ENCODE results near the gene EPX. TPM values are rescaled to one million over a fixed set of nuclear protein-coding genes. Genes with fewer than 3 reads are reported as not detected.

EPX gene
- polyA plus RNA-seq, 1 donor (not counting 4 experiments of a cell fraction or from before 2014, with no cell fraction given): not detected

GRCh38 chr17:58229881-58230280 is 37.4 kb downstream of the EPX start:
- Histone ChIP-seq H3K79me2 (ENCODE audit: control insufficient read depth, insufficient read depth, low read length) (no peaks in the 10 kb centered on the region), H3K4me1 (ENCODE audit: control insufficient read depth, extremely low read depth, insufficient read depth, low read length) (no peaks in the 10 kb centered on the region), H3K4me3 (ENCODE audit: control insufficient read depth in 2 of 3, extremely low read depth in 1 of 3, insufficient read depth in 2 of 3, low read depth in 1 of 3, low read length in 3 of 3) (no peak overlapping the region), H3K9me1 (ENCODE audit: control insufficient read depth, extremely low read depth, insufficient read depth, low read length) (no peaks in the 10 kb centered on the region), H3K9me3 (ENCODE audit: control insufficient read depth, low read depth, low read length) (no peaks in the 10 kb centered on the region), H3K4me2 (ENCODE audit: control insufficient read depth, extremely low read depth, insufficient read depth, low read depth, low read length) (no peak overlapping the region), H2AFZ (ENCODE audit: control insufficient read depth, low read length) (no peak overlapping the region), H4K20me1 (ENCODE audit: control insufficient read depth, extremely low read depth, insufficient read depth, low read length) (no peaks in the 10 kb centered on the region), H3K36me3 (ENCODE audit: control insufficient read depth in 2 of 2, extremely low read depth in 1 of 2, insufficient read depth in 2 of 2, low read length in 2 of 2) (no peaks in the 10 kb centered on the region), H3K27me3 (ENCODE audit: control insufficient read depth, extremely low read depth, insufficient read depth, low read length) (no peaks in the 10 kb centered on the region), H3K9ac (ENCODE audit: control insufficient read depth, extremely low read depth, insufficient read depth, low read length) (no peak overlapping the region), H3K27ac (ENCODE audit: control insufficient read depth, insufficient read depth, low read length) (no peak overlapping the region)
- no peak for TF ChIP-seq EZH2 (IDR thresholded peaks at IDR 0.05; ENCODE audit: low read length)
- TF ChIP-seq CTCF (optimal IDR thresholded peaks at IDR 0.05 in 1 of 3, IDR thresholded peaks at IDR 0.05 in 1 of 3, conservative IDR thresholded peaks at IDR 0.05 in 1 of 3; ENCODE audit: extremely low read depth in 1 of 3, insufficient read depth in 2 of 3, low read length in 3 of 3): no peak
- FAIRE-seq: no peak
- dilution Hi-C loops (cut with MboI; ENCODE audit: extremely low pct_ligation_motif_present, low sequenced_read_pairs): no loop called here
- DNase-seq (ENCODE audit: low read depth, low spot score): no peak

- Histone ChIP-seq H3K4me1 (ENCODE audit: control insufficient read depth, extremely low read depth, insufficient read depth, low read length) (no peaks in the 10 kb centered on the region), H3K27me3 (ENCODE audit: control insufficient read depth, extremely low read depth, insufficient read depth, low read length) (no peaks in the 10 kb centered on the region), H3K9me3 (ENCODE audit: control insufficient read depth, low read depth, low read length) (no peaks in the 10 kb centered on the region), H3K9me1 (ENCODE audit: control insufficient read depth, extremely low read depth, insufficient read depth, low read length) (no peaks in the 10 kb centered on the region), H2AFZ (ENCODE audit: control insufficient read depth, low read length) (no peak overlapping the region), H3K4me2 (ENCODE audit: control insufficient read depth, extremely low read depth, insufficient read depth, low read depth, low read length) (no peak overlapping the region), H3K27ac (ENCODE audit: control insufficient read depth, insufficient read depth, low read length) (no peak overlapping the region), H4K20me1 (ENCODE audit: control insufficient read depth, extremely low read depth, insufficient read depth, low read length) (no peaks in the 10 kb centered on the region), H3K79me2 (ENCODE audit: control insufficient read depth, insufficient read depth, low read length) (no peaks in the 10 kb centered on the region), H3K36me3 (ENCODE audit: control insufficient read depth in 2 of 2, extremely low read depth in 1 of 2, insufficient read depth in 2 of 2, low read length in 2 of 2) (no peaks in the 10 kb centered on the region), H3K9ac (ENCODE audit: control insufficient read depth, extremely low read depth, insufficient read depth, low read length) (no peak overlapping the region), H3K4me3 (ENCODE audit: control insufficient read depth in 2 of 3, extremely low read depth in 1 of 3, insufficient read depth in 2 of 3, low read depth in 1 of 3, low read length in 3 of 3) (no peak overlapping the region)
- TF ChIP-seq CTCF (optimal IDR thresholded peaks at IDR 0.05 in 1 of 3, IDR thresholded peaks at IDR 0.05 in 1 of 3, conservative IDR thresholded peaks at IDR 0.05 in 1 of 3; ENCODE audit: extremely low read depth in 1 of 3, insufficient read depth in 2 of 3, low read length in 3 of 3) (no peak), EZH2 (IDR thresholded peaks at IDR 0.05; ENCODE audit: low read length) (no peak)
- FAIRE-seq (no peak), DNase-seq (ENCODE audit: low read depth, low spot score) (no peak)
- dilution Hi-C loops (cut with MboI; ENCODE audit: extremely low pct_ligation_motif_present, low sequenced_read_pairs): no loop called here
Observed at GRCh38 chr17:58231641-58232040, 39.1 kb downstream of the EPX start.

Data from keratinocyte (primary cell).